Breast epithelium (tissue), 4 donors: ENCODE results near the gene GNG12. TPM values are rescaled to one million over a fixed set of nuclear protein-coding genes. Genes with fewer than 3 reads are reported as not detected.

Experiments used
- DNase-seq, 2 donors: peaks; one replicate each; pipeline ENCODE4 v3.0.0-alpha.2; 2019; ENCODE audit warnings: low spot score in 2 of 2
- H3K27ac ChIP-seq, 2 donors: fragments of 200-600 bp; sonication (generic) in 1 of 2; one replicate each; pipeline ENCODE4 v1.5.1; 2016 to 2019; ENCODE audit warnings: mild to moderate bottlenecking in 1 of 2
- H3K27me3 ChIP-seq, 2 donors: fragments of 200-600 bp; sonication (generic) in 1 of 2; one replicate each; pipeline versions ENCODE4 v1.5.1 to v1.6.0; 2017 to 2019; ENCODE audit warnings: control low read depth in 1 of 2, mild to moderate bottlenecking in 1 of 2
- H3K36me3 ChIP-seq: fragments of 200-600 bp; one replicate; pipeline ENCODE4 v1.5.1; 2019
- H3K4me1 ChIP-seq, 2 donors: fragments of 200-600 bp; sonication (generic); one replicate each; pipeline ENCODE4 v1.5.1; 2016 to 2019; ENCODE audit warnings: control low read depth in 1 of 2
- H3K4me3 ChIP-seq, 3 donors: fragments of 200-600 bp; sonication (generic); 1 replicate in 2 of 3; 2 replicates in 1 of 3; pipeline ENCODE4 v1.5.1; 2016 to 2019; ENCODE audit warnings: mild to moderate bottlenecking in 3 of 3, moderate library complexity in 2 of 3
- H3K9me3 ChIP-seq, 2 donors: fragments of 200-600 bp; sonication (generic) in 1 of 2; one replicate each; pipeline ENCODE4 v1.5.1; 2016 to 2019; ENCODE audit warnings: control low read depth in 1 of 2
- CTCF ChIP-seq, 3 donors: fragments of 450-650 bp; IDR thresholded peaks; one replicate each; pipeline ENCODE4 v1.5.1; 2016 to 2017; ENCODE audit warnings: antibody characterized with exemption in 3 of 3, mild to moderate bottlenecking in 3 of 3, moderate library complexity in 3 of 3
- POLR2A ChIP-seq: fragments of 450-650 bp; IDR thresholded peaks from one replicate; pipeline ENCODE4 v1.6.1; 2016; ENCODE audit warnings: antibody characterized with exemption, mild to moderate bottlenecking, moderate library complexity
- POLR2AphosphoS5 ChIP-seq, 3 donors: sonication (generic); formaldehyde crosslinking; IDR thresholded peaks; one replicate each; pipeline ENCODE4 v1.6.1; 2017; ENCODE audit warnings: antibody characterized with exemption in 3 of 3
- intact Hi-C: fragments of 100-400 bp; cut with DNase I; formaldehyde crosslinking; loops from one replicate; pipeline ENCODE4 v1.15.1; 2023; ENCODE audit warnings: low total_unique reads
- total RNA-seq, 3 donors: library from RNA; depleted of rRNA; stranded (reverse); fragments of >200 nt; gene quantifications; one replicate each; pipeline ENCODE4 v1.1.0, GENCODE V29; 2016

The GNG12 gene
- total RNA-seq, 3 donors from 2014 or later = 82.1 to 100 (median 87.5) TPM

- no peaks in the 10 kb centered on the region for H3K4me1 ChIP-seq
- H3K27ac ChIP-seq = no peak overlapping the region
These were observed 8.5 kb downstream of the GNG12 start for GRCh38 chr1:67824766-67825165.

GRCh38 chr1:67823615-67824014 is 9.7 kb downstream of the GNG12 start:
- TF ChIP-seq POLR2AphosphoS5 (IDR thresholded peaks at IDR 0.05) (no peak), CTCF (IDR thresholded peaks at IDR 0.05) (no peak), POLR2A (no peak)
- DNase-seq = no peak
- Histone ChIP-seq H3K27me3 (no peaks in the 10 kb centered on the region), H3K9me3 (no peaks in the 10 kb centered on the region), H3K4me1 (no peaks in the 10 kb centered on the region), H3K27ac (no peak overlapping the region), H3K36me3 (no peaks in the 10 kb centered on the region), H3K4me3 (no peak overlapping the region)
- intact Hi-C loops = no loop called here

More at GRCh38 chr1:67824766-67825165, 8.5 kb downstream of the GNG12 start:
- Histone ChIP-seq H3K9me3 (no peaks in the 10 kb centered on the region), H3K4me3 (no peak overlapping the region), H3K27me3 (no peaks in the 10 kb centered on the region), H3K36me3 (no peaks in the 10 kb centered on the region)
- no peak for DNase-seq
- intact Hi-C loops = no loop called here
- no peak for TF ChIP-seq CTCF (IDR thresholded peaks at IDR 0.05)
- no peak for TF ChIP-seq POLR2A
- no peak for TF ChIP-seq POLR2AphosphoS5 (IDR thresholded peaks at IDR 0.05)

- Histone ChIP-seq H3K27me3 (no peaks in the 10 kb centered on the region), H3K27ac (no peak overlapping the region), H3K4me3 (no peak overlapping the region), H3K4me1 (no peaks in the 10 kb centered on the region), H3K9me3 (no peaks in the 10 kb centered on the region), H3K36me3 (no peaks in the 10 kb centered on the region)
- intact Hi-C loops = no loop called here
- TF ChIP-seq POLR2A = no peak
- TF ChIP-seq POLR2AphosphoS5 (IDR thresholded peaks at IDR 0.05) = no peak
- TF ChIP-seq CTCF (IDR thresholded peaks at IDR 0.05) = no peak
- no peak for DNase-seq
These were observed 12.0 kb downstream of the GNG12 start for GRCh38 chr1:67821263-67821662.

- intact Hi-C loops = no loop called here
- Histone ChIP-seq H3K27ac (no peak overlapping the region), H3K36me3 (no peaks in the 10 kb centered on the region), H3K4me3 (no peak overlapping the region), H3K4me1 (peaks cover 0 to under 1% of the 10 kb centered on the region in 2 donors), H3K9me3 (no peaks in the 10 kb centered on the region), H3K27me3 (no peaks in the 10 kb centered on the region)
- DNase-seq = no peak
- TF ChIP-seq CTCF (IDR thresholded peaks at IDR 0.05) (no peak), POLR2A (no peak), POLR2AphosphoS5 (IDR thresholded peaks at IDR 0.05) (no peak)
These were observed 14.5 kb downstream of the GNG12 start for GRCh38 chr1:67818725-67819301.

- Histone ChIP-seq H3K4me1 (peaks cover 0 to 5% of the 10 kb centered on the region in 2 donors), H3K27ac (no peak overlapping the region), H3K4me3 (no peak overlapping the region), H3K9me3 (no peaks in the 10 kb centered on the region), H3K36me3 (no peaks in the 10 kb centered on the region), H3K27me3 (no peaks in the 10 kb centered on the region)
- no peak for TF ChIP-seq POLR2AphosphoS5 (IDR thresholded peaks at IDR 0.05)
- TF ChIP-seq POLR2A = no peak
- TF ChIP-seq CTCF (IDR thresholded peaks at IDR 0.05) = no peak
- DNase-seq = no peak
- intact Hi-C loops = no loop called here
These were observed 15.1 kb downstream of the GNG12 start for GRCh38 chr1:67818162-67818561.
